Measurements from ENCODE around the gene MTCH2. TPM values are rescaled to one million over a fixed set of nuclear protein-coding genes. Genes with fewer than 3 reads are reported as not detected.
"Not testable (repeated sequence)": the region's sequence is repeated elsewhere in the genome, so short reads cannot be mapped to it uniquely, and the experiment has no call there.

Gene MTCH2
- total RNA-seq = 10 to 100 TPM; 32.5 to 40.6 (median 37.6) TPM

GRCh38 chr11:47642099-47642855 lies at the start of gene MTCH2:
MTCH2 (minus strand) TSS chr11:47642559; CDS start chr11:47642465, 94 bp downstream.
- Histone ChIP-seq H3K9me3 (no peaks in the 10 kb centered on the region), H3K27ac (replicated peaks in 1 of 4) (peak within 1 kb of the TSS; percentile 92 to 99 (median 95)), H3K4me1 (peaks cover 14 to 31% (median 28%) of the 10 kb centered on the region in 4 donors), H3K4me3 (peak within 1 kb of the TSS; percentile 72 to 92 (median 88)), H3K27me3 (no peaks in the 10 kb centered on the region), H3K36me3 (peaks cover 6 to 23% (median 16%) of the 10 kb centered on the region in 4 donors)
- peak; percentile 99 for DNase-seq (ENCODE audit: extremely low spot score)
- WGBS = under 1% methylated on average over 40 of the region's 78 CpGs
- TF ChIP-seq POLR2AphosphoS5 (IDR thresholded peaks at IDR 0.05) (peak; percentile 87 to 95), EP300 (IDR thresholded peaks at IDR 0.05) (no peak), POLR2A (IDR thresholded peaks at IDR 0.05; ENCODE audit: low read depth) (peak; percentile 47)
- TF ChIP-seq, protein P1, sequence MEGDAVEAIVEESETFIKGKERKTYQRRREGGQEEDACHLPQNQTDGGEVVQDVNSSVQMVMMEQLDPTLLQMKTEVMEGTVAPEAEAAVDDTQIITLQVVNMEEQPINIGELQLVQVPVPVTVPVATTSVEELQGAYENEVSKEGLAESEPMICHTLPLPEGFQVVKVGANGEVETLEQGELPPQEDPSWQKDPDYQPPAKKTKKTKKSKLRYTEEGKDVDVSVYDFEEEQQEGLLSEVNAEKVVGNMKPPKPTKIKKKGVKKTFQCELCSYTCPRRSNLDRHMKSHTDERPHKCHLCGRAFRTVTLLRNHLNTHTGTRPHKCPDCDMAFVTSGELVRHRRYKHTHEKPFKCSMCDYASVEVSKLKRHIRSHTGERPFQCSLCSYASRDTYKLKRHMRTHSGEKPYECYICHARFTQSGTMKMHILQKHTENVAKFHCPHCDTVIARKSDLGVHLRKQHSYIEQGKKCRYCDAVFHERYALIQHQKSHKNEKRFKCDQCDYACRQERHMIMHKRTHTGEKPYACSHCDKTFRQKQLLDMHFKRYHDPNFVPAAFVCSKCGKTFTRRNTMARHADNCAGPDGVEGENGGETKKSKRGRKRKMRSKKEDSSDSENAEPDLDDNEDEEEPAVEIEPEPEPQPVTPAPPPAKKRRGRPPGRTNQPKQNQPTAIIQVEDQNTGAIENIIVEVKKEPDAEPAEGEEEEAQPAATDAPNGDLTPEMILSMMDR (IDR thresholded peaks at IDR 0.05) = peak; percentile 39 to 47 (median 40)
- intact Hi-C loops (cut with DNase I) = loop anchor here (5.0 kb wide), 2 partner anchors 75 to 210 kb away; partner anchors contain the start of gene AGBL2

DNA sequence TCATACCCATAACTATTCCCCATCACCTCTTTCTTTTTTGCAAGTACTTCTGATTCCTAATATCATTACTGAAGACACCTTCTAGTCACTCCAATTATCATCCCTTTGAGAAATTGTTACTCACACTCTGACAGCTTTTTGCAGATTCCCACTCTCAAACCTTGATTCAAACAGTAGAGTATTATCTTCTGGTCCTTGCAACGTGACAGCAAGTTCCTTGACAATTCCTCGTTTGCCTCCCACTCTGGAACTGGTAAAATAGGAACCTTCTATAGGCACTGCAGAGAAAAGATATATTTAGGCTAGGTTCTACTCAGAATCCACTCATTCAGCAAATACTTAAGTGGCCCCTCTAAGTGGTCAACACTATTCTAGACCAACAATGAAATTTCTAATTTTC lies 49.6 kb upstream of the MTCH2 start:
- no peaks in the 10 kb centered on the region for H3K27me3 ChIP-seq
- no peak overlapping the region for H3K4me3 ChIP-seq
- TF ChIP-seq, protein P1 (IDR thresholded peaks at IDR 0.05) = no peak
- TF ChIP-seq POLR2A (IDR thresholded peaks at IDR 0.05; ENCODE audit: low read depth) (no peak), POLR2AphosphoS5 (IDR thresholded peaks at IDR 0.05) (no peak), EP300 (IDR thresholded peaks at IDR 0.05) (no peak)
- no peaks in the 10 kb centered on the region for H3K9me3 ChIP-seq
- no peak overlapping the region for H3K27ac ChIP-seq (replicated peaks in 1 of 4)
- 70% methylated on average over 2 of the region's 2 CpGs for WGBS
- intact Hi-C loops (cut with DNase I) = no loop called here
- DNase-seq (ENCODE audit: extremely low spot score) = no peak
- H3K4me1 ChIP-seq = no peaks in the 10 kb centered on the region
- no peaks in the 10 kb centered on the region for H3K36me3 ChIP-seq

- TF ChIP-seq POLR2A (IDR thresholded peaks at IDR 0.05; ENCODE audit: low read depth) = no peak
- no peak for TF ChIP-seq EP300 (IDR thresholded peaks at IDR 0.05)
- no peaks in the 10 kb centered on the region for H3K36me3 ChIP-seq
- H3K4me3 ChIP-seq = no peak overlapping the region
- no peak for DNase-seq (ENCODE audit: extremely low spot score)
- H3K27ac ChIP-seq (replicated peaks in 1 of 4) = no peak overlapping the region
- WGBS = 94% methylated on average over 5 of the region's 5 CpGs
- H3K4me1 ChIP-seq = no peaks in the 10 kb centered on the region
- H3K9me3 ChIP-seq = no peaks in the 10 kb centered on the region
- H3K27me3 ChIP-seq = no peaks in the 10 kb centered on the region
- intact Hi-C loops (cut with DNase I) = no loop called here
Observed at GRCh38 chr11:47689480-47689879, 47.1 kb upstream of the MTCH2 start.

DNA sequence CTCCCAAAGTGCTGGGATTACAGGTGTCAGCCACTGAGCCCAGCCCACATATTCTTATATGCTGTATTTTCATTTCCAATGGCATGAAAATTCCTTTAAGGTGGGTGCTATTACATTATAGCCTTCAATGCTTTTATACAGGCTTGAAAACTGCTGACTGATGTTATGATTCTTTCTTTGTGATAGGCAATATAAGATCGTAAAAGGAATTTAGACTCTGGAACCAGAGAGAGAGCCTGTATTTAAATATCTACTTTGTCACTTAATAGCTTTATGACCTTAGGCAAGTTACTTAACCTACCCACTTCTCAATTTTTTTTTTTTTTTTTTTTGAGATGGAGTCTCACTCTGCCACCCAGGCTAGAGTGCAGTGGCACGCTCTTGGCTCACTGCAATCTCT lies 46.6 kb upstream of the MTCH2 start:
- Histone ChIP-seq H3K27me3 (no peaks in the 10 kb centered on the region), H3K4me3 (no peak overlapping the region), H3K27ac (replicated peaks in 1 of 4) (no peak overlapping the region), H3K4me1 (no peaks in the 10 kb centered on the region), H3K9me3 (no peaks in the 10 kb centered on the region), H3K36me3 (no peaks in the 10 kb centered on the region)
- DNase-seq (ENCODE audit: extremely low spot score) = no peak
- WGBS = 98% methylated on average over 2 of the region's 2 CpGs
- intact Hi-C loops (cut with DNase I) = no loop called here
- TF ChIP-seq POLR2AphosphoS5 (IDR thresholded peaks at IDR 0.05) (no peak), POLR2A (IDR thresholded peaks at IDR 0.05; ENCODE audit: low read depth) (no peak), EP300 (IDR thresholded peaks at IDR 0.05) (no peak)
- TF ChIP-seq, protein P1 (IDR thresholded peaks at IDR 0.05) = no peak

DNA sequence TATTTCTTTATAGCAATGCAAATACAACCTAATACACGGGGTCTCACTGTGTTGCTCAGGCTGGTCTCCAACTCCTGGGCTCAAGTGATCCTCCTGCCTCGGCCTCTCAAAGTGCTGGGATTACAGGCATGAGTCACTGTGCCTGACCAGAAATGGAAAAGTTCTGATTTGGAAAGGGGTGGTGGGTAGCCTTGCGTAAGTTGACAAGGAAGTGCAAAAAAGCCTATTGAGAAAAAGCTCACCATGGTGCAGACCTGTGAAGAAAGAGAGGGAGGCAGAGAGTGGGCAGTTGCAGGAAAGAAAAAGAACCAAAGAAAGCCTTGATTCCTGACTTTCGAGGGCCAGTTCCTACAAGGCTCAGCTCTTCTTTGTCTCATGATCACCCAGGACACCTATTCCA lies 45.8 kb upstream of the MTCH2 start:
- Histone ChIP-seq H3K4me1 (no peaks in the 10 kb centered on the region), H3K4me3 (no peak overlapping the region), H3K27ac (replicated peaks in 1 of 4) (no peak overlapping the region), H3K36me3 (no peaks in the 10 kb centered on the region), H3K9me3 (no peaks in the 10 kb centered on the region), H3K27me3 (no peaks in the 10 kb centered on the region)
- 93% methylated on average over 4 of the region's 4 CpGs for WGBS
- no peak for TF ChIP-seq POLR2AphosphoS5 (IDR thresholded peaks at IDR 0.05)
- TF ChIP-seq EP300 (IDR thresholded peaks at IDR 0.05) = no peak
- TF ChIP-seq, protein P1 (IDR thresholded peaks at IDR 0.05) = no peak
- no peak for TF ChIP-seq POLR2A (IDR thresholded peaks at IDR 0.05; ENCODE audit: low read depth)
- intact Hi-C loops (cut with DNase I) = no loop called here
- DNase-seq (ENCODE audit: extremely low spot score) = no peak

- DNase-seq (ENCODE audit: extremely low spot score); H3K27ac ChIP-seq (replicated peaks in 1 of 4); H3K4me1 ChIP-seq; H3K9me3 ChIP-seq; intact Hi-C loops (cut with DNase I); H3K27me3 ChIP-seq; H3K4me3 ChIP-seq; H3K36me3 ChIP-seq: not testable (repeated sequence)
- 100% methylated on average over 3 of the region's 3 CpGs for WGBS
Observed at GRCh38 chr11:47686704-47687103, 44.3 kb upstream of the MTCH2 start.

All from esophagus muscularis mucosa (tissue), 4 donors.